Skeletal muscle tissue (tissue), 4 donors: ENCODE data around the gene CYBRD1. TPM values are rescaled to one million over a fixed set of nuclear protein-coding genes. Genes with fewer than 3 reads are reported as not detected.

Experiments
- H3K27ac ChIP-seq: one replicate; pipeline ENCODE4 v1.7.0; 2013; ENCODE audit warnings: mild to moderate bottlenecking, low read depth, low read length, inconsistent platforms
- H3K27me3 ChIP-seq, 3 donors: one replicate each; pipeline ENCODE4 v1.7.0; 2013; ENCODE audit warnings: low read length in 3 of 3; ENCODE audit not compliant: control insufficient read depth in 3 of 3, insufficient read depth in 3 of 3
- H3K36me3 ChIP-seq, 3 donors: one replicate each; pipeline ENCODE4 v1.7.0; 2013; ENCODE audit warnings: low read length in 3 of 3; ENCODE audit not compliant: control insufficient read depth in 3 of 3, insufficient read depth in 3 of 3
- H3K4me1 ChIP-seq, 3 donors: one replicate each; pipeline ENCODE4 v1.7.0; 2013; ENCODE audit warnings: low read length in 3 of 3, mild to moderate bottlenecking in 3 of 3; ENCODE audit not compliant: control insufficient read depth in 3 of 3, insufficient read depth in 3 of 3
- H3K4me3 ChIP-seq, 3 donors: one replicate each; pipeline ENCODE4 v1.7.0; 2013; ENCODE audit warnings: low read length in 3 of 3
- H3K9ac ChIP-seq, 3 donors: one replicate each; pipeline ENCODE4 v1.7.0; 2013; ENCODE audit warnings: low read length in 3 of 3, mild to moderate bottlenecking in 3 of 3, moderate library complexity in 2 of 3, low read depth in 1 of 3
- H3K9me3 ChIP-seq, 3 donors: one replicate each; pipeline ENCODE4 v1.7.0; 2013; ENCODE audit warnings: low read length in 3 of 3; ENCODE audit not compliant: control insufficient read depth in 3 of 3
- total RNA-seq: library from RNA; depleted of rRNA; stranded (reverse); fragments of >200 nt; gene quantifications from one replicate; pipeline ENCODE4 v1.2.3, GENCODE V29; 2014
- donor health status: Osteomylitis.

Gene CYBRD1
- total RNA-seq, 1 donor from 2014 or later = 89.2 TPM

GRCh38 chr2:171514908-171515582, 7.2 kb upstream of the CYBRD1 start:
- no peaks in the 10 kb centered on the region for H3K36me3 ChIP-seq
- H3K9ac ChIP-seq = no peak overlapping the region
- no peaks in the 10 kb centered on the region for H3K4me1 ChIP-seq
- no peak overlapping the region for H3K4me3 ChIP-seq
- peaks cover 4 to 11% (median 4%) of the 10 kb centered on the region in 3 donors for H3K27me3 ChIP-seq
- H3K27ac ChIP-seq = no peak overlapping the region
- H3K9me3 ChIP-seq = no peaks in the 10 kb centered on the region

- no peak overlapping the region for H3K27ac ChIP-seq
- H3K4me3 ChIP-seq = no peak overlapping the region
- H3K9me3 ChIP-seq = no peaks in the 10 kb centered on the region
- no peak overlapping the region for H3K9ac ChIP-seq
- H3K36me3 ChIP-seq = no peaks in the 10 kb centered on the region
- H3K4me1 ChIP-seq = no peaks in the 10 kb centered on the region
- peaks cover 5 to 13% (median 5%) of the 10 kb centered on the region in 3 donors for H3K27me3 ChIP-seq
Observed at GRCh38 chr2:171515672-171516298, 6.5 kb upstream of the CYBRD1 start.

DNA sequence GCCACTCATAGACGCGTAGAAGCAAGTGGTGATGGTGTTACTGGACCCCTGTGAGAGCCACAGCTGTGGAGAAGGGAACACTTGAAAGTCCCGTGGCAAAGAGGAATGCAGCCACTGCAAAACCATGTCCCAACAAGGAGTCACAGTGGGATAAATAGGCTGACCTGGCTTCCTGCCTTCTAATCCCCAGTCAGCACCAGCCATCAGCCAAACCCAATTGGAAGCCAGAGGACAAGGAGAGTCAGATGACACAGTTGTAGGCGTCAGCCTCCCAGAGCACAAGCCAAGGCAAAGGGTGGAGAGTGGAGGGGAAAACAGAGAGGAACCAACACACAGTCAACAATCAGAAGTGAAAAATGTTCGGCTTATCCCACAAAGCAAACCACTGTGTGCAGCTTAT, 5.5 kb upstream of the CYBRD1 start:
- Histone ChIP-seq H3K9ac (no peak overlapping the region), H3K36me3 (no peaks in the 10 kb centered on the region), H3K4me1 (peaks cover 2% of the 10 kb centered on the region in 3 donors), H3K27me3 (peaks cover 5 to 15% (median 14%) of the 10 kb centered on the region in 3 donors), H3K9me3 (no peaks in the 10 kb centered on the region), H3K4me3 (no peak overlapping the region), H3K27ac (no peak overlapping the region)

DNA sequence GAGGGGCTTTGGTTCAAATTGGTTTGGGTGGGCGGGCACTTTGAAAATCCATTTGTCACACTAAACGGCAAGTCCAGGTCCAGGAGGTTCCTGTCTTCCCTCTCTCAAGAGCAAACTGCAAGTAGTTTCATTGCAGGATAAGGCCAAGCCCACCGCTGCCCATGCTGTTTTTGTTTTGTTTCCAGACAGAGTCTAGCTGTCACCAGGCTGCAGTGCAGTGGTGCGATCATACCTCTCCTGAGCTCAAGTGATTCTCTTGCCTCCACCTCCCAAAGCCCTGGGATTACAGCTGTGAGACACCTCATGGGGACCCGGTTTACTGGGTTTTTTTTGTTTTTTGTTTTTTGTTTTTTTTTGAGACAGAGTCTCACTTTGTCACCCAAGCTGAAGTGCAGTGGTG, 1.8 kb upstream of the CYBRD1 start:
- no peak overlapping the region for H3K9ac ChIP-seq
- peaks cover 11 to 19% (median 17%) of the 10 kb centered on the region in 3 donors for H3K4me1 ChIP-seq

DNA sequence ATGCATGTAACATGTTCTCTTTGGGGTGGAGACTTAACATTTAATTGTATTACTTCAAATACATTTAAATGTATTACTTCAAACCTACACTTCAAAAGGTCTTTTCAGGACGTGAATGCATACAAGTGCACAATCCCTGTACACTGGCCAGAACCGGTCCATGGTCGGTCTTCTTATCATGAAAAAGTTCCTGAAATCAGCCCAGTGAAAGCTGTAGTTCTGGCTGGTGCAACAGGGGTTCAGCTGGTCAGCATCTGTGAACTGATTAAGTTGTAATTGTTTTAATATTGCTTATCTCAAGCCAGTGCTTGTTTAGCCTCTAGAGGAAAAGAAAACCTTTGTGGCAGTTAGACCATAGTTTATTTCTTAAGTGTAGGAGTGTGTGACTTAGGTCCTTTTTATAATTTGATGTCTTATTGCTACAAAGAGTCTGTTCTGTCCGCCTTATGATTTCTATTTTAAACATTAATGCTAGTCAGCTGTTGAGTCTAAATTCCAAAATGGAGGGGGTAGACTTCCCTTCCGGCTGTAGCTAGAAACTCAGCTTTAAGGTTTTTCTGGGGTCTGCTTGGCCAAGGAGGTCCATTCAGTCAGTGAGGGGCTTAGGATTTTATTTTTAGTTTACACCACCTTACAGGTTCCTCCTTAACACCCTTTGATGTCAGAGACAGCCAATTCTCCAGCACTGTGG, 768 bp upstream of the CYBRD1 start:
- Histone ChIP-seq H3K4me3 (peak overlapping the region; percentile 78 to 83 (median 82)), H3K4me1 (peaks cover 11 to 19% (median 17%) of the 10 kb centered on the region in 3 donors), H3K27me3 (peaks cover 5 to 33% (median 15%) of the 10 kb centered on the region in 3 donors), H3K27ac (peak overlapping the region; percentile 71), H3K9ac (peak overlapping the region in 2 of 3 donors; percentile 5 to 77), H3K36me3 (no peaks in the 10 kb centered on the region), H3K9me3 (no peaks in the 10 kb centered on the region)

More for the DNA sequence above, 1.8 kb upstream of the CYBRD1 start:
- H3K27ac ChIP-seq = no peak overlapping the region
- H3K4me3 ChIP-seq = no peak overlapping the region
- no peaks in the 10 kb centered on the region for H3K36me3 ChIP-seq
- H3K9me3 ChIP-seq = no peaks in the 10 kb centered on the region
- peaks cover 5 to 33% (median 15%) of the 10 kb centered on the region in 3 donors for H3K27me3 ChIP-seq

DNA sequence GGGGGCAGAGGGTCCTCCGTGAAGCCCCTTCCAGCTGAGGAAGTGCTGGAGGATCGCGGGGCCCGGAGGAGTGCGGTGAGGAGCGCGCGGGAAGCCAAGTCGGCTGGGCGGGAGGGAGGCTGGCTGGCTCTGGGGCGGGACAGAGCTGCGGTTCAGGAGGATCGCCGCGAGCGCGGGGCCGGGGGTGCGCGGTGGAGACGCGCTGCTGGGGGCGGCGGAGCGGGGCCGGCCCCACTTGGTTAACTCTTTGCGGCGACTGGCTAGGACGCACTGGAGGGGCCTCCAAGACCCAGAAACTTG, 464 bp downstream of the CYBRD1 start:
- Histone ChIP-seq H3K27ac (peak overlapping the region; percentile 71), H3K9ac (peak overlapping the region; percentile 63 to 77 (median 68)), H3K4me1 (peaks cover 11 to 19% (median 17%) of the 10 kb centered on the region in 3 donors), H3K4me3 (peak overlapping the region; percentile 78 to 83 (median 82)), H3K27me3 (peaks cover 5 to 30% (median 15%) of the 10 kb centered on the region in 3 donors), H3K9me3 (no peaks in the 10 kb centered on the region), H3K36me3 (no peaks in the 10 kb centered on the region)

DNA sequence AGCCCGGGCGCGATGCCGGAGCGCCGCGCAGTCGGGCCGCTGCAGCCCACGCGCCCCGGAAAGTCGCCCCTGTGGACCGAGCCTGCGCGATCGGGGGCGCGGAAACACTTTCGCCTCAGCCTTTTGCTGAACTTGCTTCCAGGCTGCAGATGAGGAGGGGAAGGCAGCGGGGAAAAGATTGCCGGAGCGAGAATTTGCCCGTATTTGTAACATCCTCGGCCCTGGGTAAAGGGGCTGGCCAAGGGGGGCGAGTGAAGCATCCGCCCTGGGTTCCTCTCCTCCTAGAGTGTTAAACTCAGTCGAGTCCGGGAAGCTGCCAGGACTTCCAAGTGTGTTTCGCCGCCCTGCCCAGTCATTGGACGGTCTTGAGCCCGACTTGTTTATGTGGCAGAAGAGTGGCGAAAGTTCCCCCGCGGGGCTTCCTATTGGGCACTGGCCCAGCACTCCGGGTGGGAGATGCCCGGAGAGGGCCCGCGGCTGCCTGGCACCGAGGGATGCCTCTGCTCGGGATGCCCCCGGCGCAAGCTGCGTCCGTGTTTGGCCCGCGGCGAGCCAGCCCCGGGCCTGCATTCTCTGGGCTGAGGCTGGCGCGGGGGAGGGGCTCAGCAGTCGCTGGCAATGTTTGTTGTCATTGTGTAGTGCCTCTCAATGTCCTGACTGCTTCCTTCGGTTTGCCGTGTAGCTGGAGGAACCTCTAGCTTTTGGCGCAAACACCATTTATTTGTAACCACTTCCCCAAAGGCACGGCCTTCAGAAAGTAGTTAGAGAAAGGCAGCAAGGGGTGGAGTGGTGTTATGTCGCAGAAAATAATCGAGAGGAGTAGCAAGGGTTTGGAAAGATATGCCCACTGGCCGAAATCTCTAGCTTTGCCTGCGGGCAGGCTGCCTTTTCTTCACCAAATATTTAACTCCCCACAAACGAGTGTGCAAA, 1.1 kb downstream of the CYBRD1 start:
- peak overlapping the region; percentile 78 to 83 (median 82) for H3K4me3 ChIP-seq
- peaks cover 5 to 30% (median 15%) of the 10 kb centered on the region in 3 donors for H3K27me3 ChIP-seq
- no peaks in the 10 kb centered on the region for H3K36me3 ChIP-seq
- H3K27ac ChIP-seq = peak overlapping the region; percentile 71
- no peaks in the 10 kb centered on the region for H3K9me3 ChIP-seq
- peak overlapping the region; percentile 63 to 77 (median 68) for H3K9ac ChIP-seq
- peaks cover 11 to 19% (median 17%) of the 10 kb centered on the region in 3 donors for H3K4me1 ChIP-seq

DNA sequence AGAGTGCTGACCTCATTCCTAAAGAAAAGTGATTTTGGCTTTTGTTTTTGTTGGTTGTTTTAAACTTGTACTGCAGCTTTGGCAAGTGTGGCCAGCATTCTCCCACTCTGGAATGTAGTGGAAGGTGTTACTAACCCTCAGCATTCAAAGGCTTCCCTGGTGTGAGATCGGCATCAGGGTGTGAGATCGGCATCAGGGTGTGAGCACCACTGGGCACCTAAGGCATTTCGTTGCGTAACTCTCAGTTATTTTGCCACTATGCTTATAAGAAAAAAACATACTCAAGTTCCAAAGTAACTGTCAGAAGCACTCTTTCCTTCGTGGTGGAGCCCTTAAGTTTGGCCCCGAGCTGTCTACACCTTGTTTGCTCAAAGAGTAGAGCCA, 1.7 kb downstream of the CYBRD1 start:
- Histone ChIP-seq H3K4me1 (peaks cover 11 to 19% (median 17%) of the 10 kb centered on the region in 3 donors), H3K9ac (peak overlapping the region; percentile 63 to 77 (median 68)), H3K36me3 (no peaks in the 10 kb centered on the region), H3K27me3 (peaks cover 5 to 30% (median 15%) of the 10 kb centered on the region in 3 donors), H3K4me3 (peak overlapping the region; percentile 78 to 83 (median 82)), H3K9me3 (no peaks in the 10 kb centered on the region), H3K27ac (peak overlapping the region; percentile 71)

DNA sequence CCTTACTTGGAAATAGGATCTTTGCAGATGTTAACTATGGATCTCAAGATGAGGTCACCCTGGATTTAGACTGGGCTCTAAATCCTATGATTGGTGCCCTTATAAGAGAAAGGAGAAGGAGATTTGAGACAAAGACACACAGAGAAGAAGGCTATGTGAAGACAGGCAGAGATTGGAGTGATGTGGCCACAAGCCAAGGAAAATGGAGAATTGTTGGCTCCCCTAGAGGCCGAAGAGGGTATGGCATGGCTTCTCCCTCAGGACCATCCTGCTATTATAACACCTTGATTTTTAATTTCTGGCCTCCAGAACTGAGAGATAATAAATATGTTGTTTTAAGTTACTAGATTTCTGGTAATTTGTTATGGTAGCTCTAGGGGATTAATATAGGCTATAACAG, 7.6 kb downstream of the CYBRD1 start:
- Histone ChIP-seq H3K9ac (no peak overlapping the region), H3K4me1 (peaks cover 0 to 7% (median 0%) of the 10 kb centered on the region in 3 donors), H3K36me3 (no peaks in the 10 kb centered on the region), H3K27me3 (no peaks in the 10 kb centered on the region), H3K27ac (no peak overlapping the region), H3K9me3 (no peaks in the 10 kb centered on the region), H3K4me3 (no peak overlapping the region)
